MM.1S (cell line): ENCODE data around the gene DDX27.

Experiments used
- DNase-seq: peaks from one replicate; pipeline ENCODE4 v3.0.0-alpha.2; 2015
- H2AFZ ChIP-seq: fragments of 300-600 bp; sonication (generic); 2 replicates; pipeline ENCODE4 v1.6.0; 2016; ENCODE audit warnings: antibody characterized with exemption, low read length
- H3F3A ChIP-seq: fragments of 300-600 bp; sonication (generic); 2 replicates; pipeline ENCODE4 v1.6.1; 2016; ENCODE audit warnings: mild to moderate bottlenecking, antibody characterized with exemption, low read length, moderate library complexity, mixed read lengths; ENCODE audit not compliant: insufficient read depth
- H3K27ac ChIP-seq: fragments of 300-600 bp; sonication (generic); 2 replicates; pipeline ENCODE4 v1.5.1; 2016; ENCODE audit warnings: mild to moderate bottlenecking, low read length
- H3K27me3 ChIP-seq: fragments of 300-600 bp; sonication (generic); replicated peaks from 2 replicates; pipeline ENCODE4 v1.6.0; 2016; ENCODE audit warnings: low read length; ENCODE audit not compliant: insufficient read depth
- H3K36me3 ChIP-seq: fragments of 300-600 bp; sonication (generic); replicated peaks from 2 replicates; pipeline ENCODE4 v1.6.1; 2016; ENCODE audit warnings: mild to moderate bottlenecking, low read length, mixed read lengths; ENCODE audit not compliant: insufficient read depth
- H3K4me1 ChIP-seq: fragments of 300-600 bp; sonication (generic); 2 replicates; pipeline ENCODE4 v1.6.1; 2016; ENCODE audit warnings: low read length, mixed read lengths
- H3K4me2 ChIP-seq: fragments of 300-600 bp; sonication (generic); 2 replicates; pipeline ENCODE4 v1.6.0; 2016; ENCODE audit warnings: low read depth, low read length
- H3K4me3 ChIP-seq: fragments of 300-600 bp; sonication (generic); 2 replicates; pipeline ENCODE4 v1.5.1; 2016; ENCODE audit warnings: low read length, mixed read lengths
- H3K79me2 ChIP-seq: fragments of 300-600 bp; sonication (generic); 2 replicates; pipeline ENCODE4 v1.6.1; 2016; ENCODE audit warnings: mixed run types, low read length, mixed read lengths
- H3K9ac ChIP-seq: fragments of 300-600 bp; sonication (generic); 2 replicates; pipeline ENCODE4 v1.6.1; 2016; ENCODE audit warnings: low read length, mixed read lengths
- H3K9me2 ChIP-seq: fragments of 300-600 bp; sonication (generic); replicated peaks from 2 replicates; pipeline ENCODE4 v1.6.1; 2016; ENCODE audit warnings: mild to moderate bottlenecking, low read length, mixed read lengths; ENCODE audit not compliant: insufficient read depth
- H3K9me3 ChIP-seq: fragments of 300-600 bp; sonication (generic); replicated peaks from 2 replicates; pipeline ENCODE4 v1.6.1; 2016; ENCODE audit warnings: mild to moderate bottlenecking, low read length, mixed read lengths; ENCODE audit not compliant: insufficient read depth
- H4K20me1 ChIP-seq: fragments of 300-600 bp; sonication (generic); 2 replicates; pipeline ENCODE4 v1.6.1; 2016; ENCODE audit warnings: mild to moderate bottlenecking, low read length, moderate library complexity, mixed read lengths; ENCODE audit not compliant: insufficient read depth
- EZH2 ChIP-seq: fragments of 300-600 bp; sonication (generic); optimal IDR thresholded peaks from 2 replicates; pipeline ENCODE3; 2017; ENCODE audit warnings: low read depth, mild to moderate bottlenecking, antibody characterized with exemption, low read length, mixed read lengths
- EZH2phosphoT487 ChIP-seq: fragments of 300-600 bp; sonication (generic); IDR thresholded peaks from 2 replicates; pipeline ENCODE4 v1.6.1; 2018; ENCODE audit warnings: antibody characterized with exemption, low read length
- TF ChIP-seq, protein P1 (sequence below): fragments of 300-600 bp; sonication (generic); IDR thresholded peaks from 2 replicates; pipeline ENCODE4 v1.5.1; 2016; ENCODE audit warnings: antibody characterized with exemption, low read length, mixed read lengths

The DDX27 gene

DNA sequence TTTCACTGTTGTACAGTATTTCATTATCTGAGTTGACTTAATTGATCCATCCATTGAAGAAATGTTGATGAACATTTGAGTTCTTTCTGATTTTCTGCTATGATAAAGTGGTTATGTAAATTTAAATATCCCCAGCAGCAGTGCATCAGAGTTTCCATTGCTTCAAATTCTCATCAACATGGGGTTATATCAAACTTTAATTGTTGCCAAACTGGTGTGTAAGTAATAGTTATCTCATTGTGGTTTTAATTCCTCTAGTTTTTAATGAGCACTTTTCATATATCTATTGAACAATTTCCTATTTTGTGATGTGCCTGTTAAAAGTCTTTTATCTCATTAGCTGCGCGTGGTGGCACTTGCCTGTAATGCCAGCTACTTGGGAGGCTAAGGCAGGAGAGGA, 40.6 kb downstream of the DDX27 start:
- Histone ChIP-seq H4K20me1 (no peaks in the 10 kb centered on the region), H3K27ac (no peak overlapping the region), H3K9ac (no peak overlapping the region), H2AFZ (no peak overlapping the region), H3K4me1 (no peaks in the 10 kb centered on the region), H3K79me2 (no peaks in the 10 kb centered on the region), H3K4me2 (no peak overlapping the region), H3K27me3 (no peaks in the 10 kb centered on the region), H3K9me3 (no peaks in the 10 kb centered on the region), H3K4me3 (no peak overlapping the region), H3K36me3 (no peaks in the 10 kb centered on the region), H3F3A (no peaks in the 10 kb centered on the region), H3K9me2 (no peaks in the 10 kb centered on the region)
- TF ChIP-seq EZH2phosphoT487: no peak
- DNase-seq: no peak

DNA sequence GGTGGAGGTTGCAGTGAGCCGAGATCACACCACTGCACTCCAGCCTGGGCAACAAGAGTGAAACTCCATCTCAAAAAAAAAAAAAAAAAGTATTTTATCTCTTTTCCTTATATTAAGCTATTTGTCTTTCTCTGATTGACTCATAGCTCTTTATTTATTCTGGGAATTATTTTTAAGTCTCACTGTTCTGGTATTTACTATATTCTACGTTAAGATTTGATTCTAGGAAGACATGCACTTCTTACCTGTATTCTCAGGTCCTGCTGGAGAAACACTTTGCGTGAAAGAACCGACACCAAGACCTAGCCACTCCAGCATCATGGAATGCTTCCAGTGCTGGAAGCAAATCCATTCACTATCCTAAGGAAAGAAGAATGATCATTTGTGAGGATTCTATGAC, 41.0 kb downstream of the DDX27 start:
- H3K9ac ChIP-seq: no peak overlapping the region
- H3K9me2 ChIP-seq: no peaks in the 10 kb centered on the region
- TF ChIP-seq EZH2phosphoT487 (no peak), EZH2 (no peak)
- TF ChIP-seq, protein P1, sequence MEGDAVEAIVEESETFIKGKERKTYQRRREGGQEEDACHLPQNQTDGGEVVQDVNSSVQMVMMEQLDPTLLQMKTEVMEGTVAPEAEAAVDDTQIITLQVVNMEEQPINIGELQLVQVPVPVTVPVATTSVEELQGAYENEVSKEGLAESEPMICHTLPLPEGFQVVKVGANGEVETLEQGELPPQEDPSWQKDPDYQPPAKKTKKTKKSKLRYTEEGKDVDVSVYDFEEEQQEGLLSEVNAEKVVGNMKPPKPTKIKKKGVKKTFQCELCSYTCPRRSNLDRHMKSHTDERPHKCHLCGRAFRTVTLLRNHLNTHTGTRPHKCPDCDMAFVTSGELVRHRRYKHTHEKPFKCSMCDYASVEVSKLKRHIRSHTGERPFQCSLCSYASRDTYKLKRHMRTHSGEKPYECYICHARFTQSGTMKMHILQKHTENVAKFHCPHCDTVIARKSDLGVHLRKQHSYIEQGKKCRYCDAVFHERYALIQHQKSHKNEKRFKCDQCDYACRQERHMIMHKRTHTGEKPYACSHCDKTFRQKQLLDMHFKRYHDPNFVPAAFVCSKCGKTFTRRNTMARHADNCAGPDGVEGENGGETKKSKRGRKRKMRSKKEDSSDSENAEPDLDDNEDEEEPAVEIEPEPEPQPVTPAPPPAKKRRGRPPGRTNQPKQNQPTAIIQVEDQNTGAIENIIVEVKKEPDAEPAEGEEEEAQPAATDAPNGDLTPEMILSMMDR: no peak
- no peaks in the 10 kb centered on the region for H3K79me2 ChIP-seq
- no peaks in the 10 kb centered on the region for H3K4me1 ChIP-seq
- no peak overlapping the region for H2AFZ ChIP-seq
- no peaks in the 10 kb centered on the region; the same call in 1 of the 2 replicates for H3K36me3 ChIP-seq
- no peaks in the 10 kb centered on the region for H3F3A ChIP-seq
- no peak overlapping the region for H3K27ac ChIP-seq
- no peak for DNase-seq
- H3K4me3 ChIP-seq: no peak overlapping the region
- H3K9me3 ChIP-seq: no peaks in the 10 kb centered on the region
- H3K27me3 ChIP-seq: no peaks in the 10 kb centered on the region
- no peak overlapping the region for H3K4me2 ChIP-seq
- no peaks in the 10 kb centered on the region for H4K20me1 ChIP-seq

DNA sequence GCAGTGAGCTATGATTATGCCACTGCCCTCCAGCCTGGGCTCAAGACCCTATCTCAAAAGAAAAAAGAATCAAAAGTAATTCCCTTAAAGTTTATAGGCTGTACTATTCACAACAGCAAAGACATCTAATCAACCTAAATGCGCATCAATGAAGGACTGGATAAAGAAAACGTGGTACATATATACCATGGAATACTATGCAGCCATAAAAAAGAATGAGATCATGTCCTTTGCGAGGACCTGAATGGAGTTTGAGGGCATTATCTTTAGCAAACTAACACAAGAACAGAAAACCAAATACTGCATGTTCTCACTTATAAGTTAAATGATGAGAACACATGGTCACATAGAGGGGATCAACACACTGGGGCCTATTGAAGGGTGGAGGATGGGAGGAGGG, 42.0 kb downstream of the DDX27 start:
- Histone ChIP-seq H3K4me1 (no peaks in the 10 kb centered on the region), H3K9me3 (no peaks in the 10 kb centered on the region), H3K36me3 (no peaks in the 10 kb centered on the region; the same call in 1 of the 2 replicates), H3K4me2 (no peak overlapping the region), H3K79me2 (no peaks in the 10 kb centered on the region), H3K4me3 (no peak overlapping the region), H4K20me1 (no peaks in the 10 kb centered on the region), H3F3A (no peaks in the 10 kb centered on the region), H3K27me3 (no peaks in the 10 kb centered on the region), H3K27ac (no peak overlapping the region), H3K9ac (no peak overlapping the region), H3K9me2 (no peaks in the 10 kb centered on the region), H2AFZ (no peak overlapping the region)
- TF ChIP-seq EZH2: no peak
- TF ChIP-seq, protein P1: no peak
- TF ChIP-seq EZH2phosphoT487: no peak
- no peak for DNase-seq

DNA sequence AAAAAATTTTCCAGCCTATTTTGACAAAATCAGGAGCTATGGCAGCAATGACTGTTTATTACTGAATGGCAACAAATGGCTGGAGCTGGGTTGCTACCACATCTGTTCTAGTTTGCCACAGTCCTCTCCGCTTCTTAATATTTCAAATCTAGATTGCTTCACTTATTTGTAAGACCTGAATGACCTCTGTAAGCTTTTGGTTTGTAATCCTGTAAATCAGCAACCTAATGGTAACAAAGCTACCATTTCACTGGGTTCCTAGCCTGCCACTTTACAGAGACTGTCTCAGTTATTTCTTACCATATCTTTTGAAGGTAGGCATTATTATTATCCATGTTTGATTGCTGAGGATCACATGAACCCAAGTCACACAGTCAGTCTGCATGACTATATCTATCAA, 43.2 kb downstream of the DDX27 start:
- no peak overlapping the region for H2AFZ ChIP-seq
- peaks cover 5% of the 10 kb centered on the region for H3K4me1 ChIP-seq
- H4K20me1 ChIP-seq: no peaks in the 10 kb centered on the region
- no peak for DNase-seq
- no peaks in the 10 kb centered on the region for H3K27me3 ChIP-seq
- H3K27ac ChIP-seq: no peak overlapping the region
- TF ChIP-seq, protein P1: no peak
- TF ChIP-seq EZH2 (no peak), EZH2phosphoT487 (no peak)
- H3K4me3 ChIP-seq: no peak overlapping the region
- no peaks in the 10 kb centered on the region for H3K9me3 ChIP-seq
- peaks cover under 1% of the 10 kb centered on the region for H3F3A ChIP-seq
- H3K9me2 ChIP-seq: no peaks in the 10 kb centered on the region
- H3K79me2 ChIP-seq: 0 out of 2 replicates have a peak, but pooled peaks cover under 1% of the 10 kb centered on the region
- no peak overlapping the region for H3K4me2 ChIP-seq
- H3K9ac ChIP-seq: no peak overlapping the region
- no peaks in the 10 kb centered on the region; the same call in 1 of the 2 replicates for H3K36me3 ChIP-seq
